Coronary artery (tissue), 2 donors: ENCODE results near the gene LRFN2.

Experiments
- DNase-seq: peaks from one replicate; pipeline ENCODE4 v3.0.0-alpha.2; 2017; ENCODE audit warnings: low spot score
- H3K27ac ChIP-seq, 2 donors: fragments of 200-600 bp; sonication (generic); one replicate each; pipeline ENCODE4 v1.5.1; 2016 to 2019
- H3K4me3 ChIP-seq: fragments of 200-600 bp; sonication (generic); 2 replicates; pipeline ENCODE4 v1.5.1; 2016; ENCODE audit warnings: mild to moderate bottlenecking, moderate library complexity
- CTCF ChIP-seq: fragments of 200-600 bp; sonication (generic); IDR thresholded peaks from one replicate; pipeline ENCODE4 v1.5.1; 2019; ENCODE audit warnings: antibody characterized with exemption

LRFN2 gene

GRCh38 chr6:40444312-40444711, 142.9 kb downstream of the LRFN2 start:
- no peak for TF ChIP-seq CTCF
- no peak overlapping the region for H3K27ac ChIP-seq
- H3K4me3 ChIP-seq = no peak overlapping the region
- no peak for DNase-seq

- no peak overlapping the region for H3K4me3 ChIP-seq
- H3K27ac ChIP-seq = no peak overlapping the region
- DNase-seq = no peak
- no peak for TF ChIP-seq CTCF
Measured at GRCh38 chr6:40443842-40444241, 143.3 kb downstream of the LRFN2 start.

- DNase-seq = no peak
- no peak overlapping the region for H3K27ac ChIP-seq
- TF ChIP-seq CTCF = no peak
Measured at GRCh38 chr6:40442591-40442990, 144.6 kb downstream of the LRFN2 start.

GRCh38 chr6:40441150-40441549, 146.0 kb downstream of the LRFN2 start:
- no peak for DNase-seq
- TF ChIP-seq CTCF = no peak
- no peak overlapping the region for H3K27ac ChIP-seq

More at GRCh38 chr6:40442591-40442990, 144.6 kb downstream of the LRFN2 start:
- H3K4me3 ChIP-seq = no peak overlapping the region

GRCh38 chr6:40440053-40440452, 147.1 kb downstream of the LRFN2 start:
- DNase-seq = no peak
- H3K27ac ChIP-seq = no peak overlapping the region
- no peak overlapping the region for H3K4me3 ChIP-seq
- no peak for TF ChIP-seq CTCF

More at GRCh38 chr6:40441150-40441549, 146.0 kb downstream of the LRFN2 start:
- no peak overlapping the region for H3K4me3 ChIP-seq

GRCh38 chr6:40439026-40439800, 148.0 kb downstream of the LRFN2 start:
- TF ChIP-seq CTCF = no peak
- no peak overlapping the region for H3K27ac ChIP-seq
- DNase-seq = no peak

GRCh38 chr6:40438246-40438887, 148.8 kb downstream of the LRFN2 start:
- no peak overlapping the region for H3K4me3 ChIP-seq
- H3K27ac ChIP-seq = no peak overlapping the region
- DNase-seq = no peak
- no peak for TF ChIP-seq CTCF

More at GRCh38 chr6:40439026-40439800, 148.0 kb downstream of the LRFN2 start:
- H3K4me3 ChIP-seq = no peak overlapping the region
